GM18867 (cell line): ENCODE results near the gene GCDH.
"Not testable (repeated sequence)": the region's sequence is repeated elsewhere in the genome, so short reads cannot be mapped to it uniquely, and the experiment has no call there.

Experiments
- ATAC-seq: cut with Tn5 transposase; IDR thresholded peaks from one replicate; pipeline ENCODE4 v1.9.1; 2021; ENCODE audit warnings: mild to moderate bottlenecking, moderate library complexity; ENCODE audit not compliant: unreplicated experiment

Gene GCDH

GRCh38 chr19:12896460-12896859 lies 5.5 kb downstream of the GCDH start:
- no peak for ATAC-seq

- ATAC-seq: peak; percentile 80
Measured at GRCh38 chr19:12899891-12900518, 9.0 kb downstream of the GCDH start.

GRCh38 chr19:12907166-12907565 lies 16.2 kb downstream of the GCDH start:
- no peak for ATAC-seq

GRCh38 chr19:12912571-12912970 lies 21.6 kb downstream of the GCDH start:
- no peak for ATAC-seq

GRCh38 chr19:12913011-12913561 lies 22.1 kb downstream of the GCDH start:
- ATAC-seq: no peak

GRCh38 chr19:12913851-12914690 lies 23.1 kb downstream of the GCDH start:
- no peak for ATAC-seq

GRCh38 chr19:12915860-12916259 lies 24.9 kb downstream of the GCDH start:
- not testable (repeated sequence) for ATAC-seq

GRCh38 chr19:12918253-12918652 lies 27.3 kb downstream of the GCDH start:
- no peak for ATAC-seq

GRCh38 chr19:12921047-12921446 lies 30.1 kb downstream of the GCDH start:
- ATAC-seq: no peak

GRCh38 chr19:12922959-12923358 lies 32.0 kb downstream of the GCDH start:
- ATAC-seq: no peak

- no peak for ATAC-seq
Measured at GRCh38 chr19:12924621-12925310, 33.8 kb downstream of the GCDH start.

- no peak for ATAC-seq
Measured at GRCh38 chr19:12930002-12930645, 39.2 kb downstream of the GCDH start.

- ATAC-seq: no peak
Measured at GRCh38 chr19:12932392-12933286, 41.7 kb downstream of the GCDH start.

- peak; percentile 35 for ATAC-seq
Measured at GRCh38 chr19:12933287-12934072, 42.5 kb downstream of the GCDH start, which contains the start of gene FARSA. FARSA (minus strand) TSS chr19:12933711; CDS start chr19:12933696, 15 bp downstream.

GRCh38 chr19:12935071-12935470 lies 44.1 kb downstream of the GCDH start:
- ATAC-seq: no peak

GRCh38 chr19:12936582-12936981 lies 45.6 kb downstream of the GCDH start:
- ATAC-seq: no peak

GRCh38 chr19:12937093-12937926 lies 46.4 kb downstream of the GCDH start:
- ATAC-seq: no peak
